CD1c-positive myeloid dendritic cell (primary cell): ENCODE results near the gene ALKBH3.

Source experiments
- DNase-seq: peaks from one replicate; pipeline ENCODE4 v3.0.0-alpha.2; 2016; ENCODE audit errors: extremely low spot score

ALKBH3 gene

GRCh38 chr11:43941257-43941994 lies 60.8 kb downstream of the ALKBH3 start:
- DNase-seq = no peak

GRCh38 chr11:43942662-43943371 lies 62.2 kb downstream of the ALKBH3 start:
- DNase-seq = no peak

- no peak for DNase-seq
These were observed 62.8 kb downstream of the ALKBH3 start for GRCh38 chr11:43943372-43943930.

DNA sequence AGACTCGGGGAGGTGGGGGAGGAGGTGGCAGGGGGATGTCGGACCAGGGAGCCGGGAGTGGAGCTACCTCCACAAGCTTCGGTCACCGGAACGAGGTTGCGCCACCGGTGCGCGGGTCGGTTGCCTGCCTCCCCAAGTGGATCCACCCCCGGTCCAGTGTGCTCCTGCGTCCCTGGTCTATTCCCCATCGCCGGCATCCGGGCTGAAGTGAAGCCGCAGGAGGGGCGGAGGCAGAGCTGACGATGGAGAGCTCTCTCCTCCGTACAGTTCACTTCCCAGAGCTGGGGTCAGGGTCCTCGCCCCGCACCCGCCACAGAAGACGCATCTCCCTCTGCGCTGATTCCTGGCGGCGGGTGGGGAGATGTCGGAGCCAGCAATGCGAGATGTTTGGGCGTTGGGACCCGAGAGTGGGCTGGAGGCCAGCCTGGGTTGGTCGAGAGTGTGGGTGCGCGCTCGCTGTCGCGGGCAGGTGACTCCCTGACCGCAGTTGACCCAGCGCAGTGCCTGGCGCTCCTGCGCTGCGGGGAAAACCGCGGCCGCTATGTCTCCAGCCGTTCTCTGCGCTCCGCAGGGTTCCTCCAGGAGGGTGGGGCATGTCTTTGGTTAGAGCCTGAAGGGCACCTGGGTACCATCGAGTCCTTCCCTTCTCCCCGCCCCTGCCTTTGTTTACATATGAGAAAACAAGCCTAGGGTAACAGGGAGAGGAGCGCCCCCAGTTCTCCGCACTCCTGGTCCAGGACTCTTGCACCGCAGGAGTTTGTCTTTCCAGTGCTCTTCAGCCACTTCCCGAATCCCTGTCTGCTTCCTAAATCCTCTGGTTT lies 63.5 kb downstream of the ALKBH3 start:
- DNase-seq = no peak

GRCh38 chr11:43944761-43945311 lies 64.2 kb downstream of the ALKBH3 start:
- DNase-seq = peak; percentile 56

DNA sequence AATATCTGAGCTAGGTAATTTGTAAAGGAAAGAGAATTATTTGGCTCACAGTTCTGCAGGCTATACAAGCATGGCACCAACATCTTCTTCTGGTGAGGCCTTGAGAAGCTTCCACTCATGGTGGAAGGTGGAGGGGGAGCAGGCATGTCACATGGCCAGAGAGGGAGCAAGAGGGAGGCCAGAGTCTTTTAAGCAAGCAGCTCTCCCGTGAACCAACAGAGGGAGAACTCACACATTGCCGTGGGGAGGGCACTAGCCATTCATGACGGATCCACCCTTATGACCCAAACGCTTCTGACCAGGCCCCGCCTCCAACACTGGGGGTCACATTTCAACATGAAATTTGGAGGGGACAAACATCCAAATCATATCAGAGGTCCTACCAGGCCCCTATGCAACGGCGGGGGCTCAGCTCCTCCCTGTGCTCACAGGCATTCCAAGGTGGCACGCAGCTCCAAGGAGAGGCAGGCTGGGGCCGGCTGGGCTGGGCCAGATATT lies 66.4 kb downstream of the ALKBH3 start:
- DNase-seq = no peak

- DNase-seq = no peak
These were observed 67.2 kb downstream of the ALKBH3 start for GRCh38 chr11:43947815-43948214.

GRCh38 chr11:43948341-43949225 lies 68.0 kb downstream of the ALKBH3 start:
- DNase-seq = no peak

DNA sequence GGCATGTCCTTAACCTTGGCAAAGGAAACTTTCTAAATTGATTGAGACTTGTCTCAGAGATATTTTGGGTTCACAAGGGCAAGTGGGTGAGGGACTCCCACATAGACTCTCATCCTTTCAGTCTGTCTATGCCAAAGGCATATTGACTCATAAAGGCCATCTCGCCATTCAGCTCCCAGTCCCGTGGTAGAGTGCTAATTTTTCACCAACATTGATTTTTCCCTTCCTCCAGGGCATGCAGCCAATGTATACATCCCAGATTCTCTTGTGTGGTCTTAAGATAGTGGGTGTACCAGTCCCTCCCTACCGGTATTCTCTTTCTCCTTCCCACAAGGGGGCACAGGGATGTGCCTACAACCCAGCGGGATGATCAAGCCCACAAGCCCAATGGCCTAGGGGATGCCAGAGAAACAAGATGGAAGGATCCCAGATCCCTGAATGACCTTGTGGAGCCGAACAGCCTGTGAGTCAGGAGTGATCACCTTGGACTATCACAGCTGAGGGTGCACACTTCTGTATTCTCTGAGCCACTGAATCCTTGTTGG lies 69.8 kb downstream of the ALKBH3 start:
- no peak for DNase-seq

- DNase-seq = no peak
These were observed 70.6 kb downstream of the ALKBH3 start for GRCh38 chr11:43951231-43951630.

GRCh38 chr11:43952020-43952400 lies 71.4 kb downstream of the ALKBH3 start:
- DNase-seq = no peak

- DNase-seq = no peak
These were observed 72.0 kb downstream of the ALKBH3 start for GRCh38 chr11:43952401-43953342.

DNA sequence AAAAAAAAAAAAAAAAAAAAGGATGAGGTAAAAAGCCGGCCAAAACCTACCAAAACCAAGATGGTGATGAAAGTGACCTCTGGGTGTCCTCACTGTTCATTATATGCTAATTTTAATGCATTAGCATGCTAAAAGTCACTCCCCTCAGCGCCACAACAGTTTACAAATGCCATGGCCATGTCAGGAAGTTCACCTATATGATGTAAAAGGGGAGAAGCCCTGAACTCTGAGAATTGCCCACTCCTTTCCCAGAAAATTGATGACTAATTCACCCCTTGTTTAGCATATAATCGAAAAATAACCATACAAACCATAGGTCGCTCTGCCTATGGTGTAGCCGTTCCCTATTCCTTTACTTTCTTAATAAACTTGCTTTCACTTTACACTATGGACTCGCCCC lies 72.9 kb downstream of the ALKBH3 start:
- no peak for DNase-seq

- no peak for DNase-seq
These were observed 73.6 kb downstream of the ALKBH3 start for GRCh38 chr11:43954241-43954640.

- DNase-seq = no peak
These were observed 74.9 kb downstream of the ALKBH3 start for GRCh38 chr11:43955381-43956118.

- DNase-seq = no peak
These were observed 76.9 kb downstream of the ALKBH3 start for GRCh38 chr11:43957571-43957970.

GRCh38 chr11:43959321-43959995 lies 78.8 kb downstream of the ALKBH3 start:
- no peak for DNase-seq
